ENCODE results near the gene CCDC92B.

Gene CCDC92B

DNA sequence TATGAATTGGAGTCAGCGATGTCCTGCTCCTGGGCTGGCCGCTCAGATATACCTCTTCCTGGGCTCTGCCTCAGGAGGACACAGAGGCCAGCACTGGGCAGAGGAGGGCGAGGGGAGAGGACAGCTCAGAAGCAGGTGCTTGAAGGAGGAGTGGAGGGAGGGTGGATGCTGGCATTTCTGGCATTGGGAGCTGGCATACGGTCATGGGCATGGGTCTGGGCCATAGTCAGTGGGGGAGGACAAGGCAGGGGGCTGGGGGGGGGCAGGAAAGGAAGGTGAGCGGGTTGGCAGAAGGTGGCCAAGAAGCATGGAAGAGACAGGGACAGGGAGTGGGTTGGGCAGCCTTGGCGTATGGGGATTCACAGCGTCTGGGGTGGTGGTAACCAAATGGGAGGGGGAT is 30.1 kb upstream of the CCDC92B start:
- FAIRE-seq (no peak), DNase-seq (ENCODE audit: insufficient read length, low spot score) (no peak)

DNA sequence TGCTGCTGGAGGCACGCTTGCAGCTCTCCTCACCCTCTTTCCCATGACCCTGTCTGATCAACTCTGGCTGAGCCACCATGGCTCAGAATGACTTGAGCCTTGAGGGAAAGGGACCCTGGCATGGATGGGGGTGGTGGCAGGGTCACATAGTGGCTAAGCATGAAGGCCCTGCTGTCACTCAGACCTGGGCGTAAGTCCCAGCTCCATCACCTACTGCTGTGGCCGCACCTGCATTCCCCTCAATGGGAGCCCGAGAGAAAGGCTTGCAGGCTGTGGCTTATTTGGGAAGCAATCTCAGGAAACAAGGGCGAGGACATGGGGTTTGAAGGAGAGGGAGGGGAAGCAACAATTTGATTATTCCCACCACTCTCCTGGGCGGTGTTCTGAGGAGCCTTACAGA is 29.0 kb upstream of the CCDC92B start:
- DNase-seq (ENCODE audit: insufficient read length, low spot score) (no peak), FAIRE-seq (no peak)

GRCh38 chr17:2777242-2777867 is 27.9 kb upstream of the CCDC92B start:
- DNase-seq (ENCODE audit: insufficient read length, low spot score) (no peak), FAIRE-seq (no peak)

GRCh38 chr17:2776589-2777241 is 27.3 kb upstream of the CCDC92B start:
- FAIRE-seq, result no peak
- no peak for DNase-seq (ENCODE audit: insufficient read length, low spot score)

GRCh38 chr17:2775206-2775605 is 25.8 kb upstream of the CCDC92B start:
- DNase-seq (ENCODE audit: insufficient read length, low spot score) (no peak), FAIRE-seq (no peak)

DNA sequence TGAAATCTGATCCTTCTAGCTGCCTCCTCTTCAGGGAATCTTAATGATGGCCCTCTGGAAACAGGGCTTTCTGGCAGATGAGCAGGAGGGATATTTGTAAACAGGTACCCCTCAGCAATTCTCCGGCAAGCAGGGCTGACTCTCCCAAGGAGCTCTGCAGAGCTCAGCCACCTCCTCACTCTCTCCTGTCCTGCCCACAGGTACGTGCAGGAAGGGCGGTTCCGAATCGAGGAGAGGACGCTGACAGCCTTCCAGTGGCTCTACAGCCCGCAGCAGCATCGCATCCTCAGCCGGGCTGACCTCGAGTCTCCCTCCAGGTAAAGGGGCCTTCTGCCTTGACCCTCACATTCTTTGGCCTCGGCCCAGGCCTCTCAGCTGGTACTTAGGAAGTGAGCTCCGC is 20.7 kb upstream of the CCDC92B start:
- DNase-seq (ENCODE audit: insufficient read length, low spot score), result no peak
- FAIRE-seq, result no peak

DNA sequence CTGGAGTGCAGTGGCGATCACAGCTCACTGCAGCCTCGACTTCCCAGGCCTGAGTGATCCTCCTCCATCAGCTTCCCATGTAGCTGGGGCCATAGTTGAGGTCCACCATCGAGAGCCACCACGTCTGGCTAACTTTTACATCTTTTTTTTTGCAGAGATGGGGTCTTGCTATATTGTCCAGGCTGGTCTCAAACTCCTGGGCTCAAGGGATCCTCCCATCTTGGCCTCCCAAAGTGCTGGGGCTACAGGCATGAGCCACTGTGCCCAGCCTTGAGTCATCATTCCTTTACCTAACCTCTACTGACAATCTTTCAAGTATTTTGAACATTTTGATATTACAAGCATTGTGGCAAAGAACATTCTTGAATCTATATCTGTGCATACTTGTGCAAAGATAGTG is 9.4 kb upstream of the CCDC92B start:
- no peak for FAIRE-seq
- no peak for DNase-seq (ENCODE audit: insufficient read length, low spot score)

- no peak for FAIRE-seq
- DNase-seq (ENCODE audit: insufficient read length, low spot score), result no peak
Measured at GRCh38 chr17:2755891-2756724, 6.7 kb upstream of the CCDC92B start.

GRCh38 chr17:2751491-2751890 is 2.0 kb upstream of the CCDC92B start:
- FAIRE-seq (no peak), DNase-seq (ENCODE audit: insufficient read length, low spot score) (no peak)

DNA sequence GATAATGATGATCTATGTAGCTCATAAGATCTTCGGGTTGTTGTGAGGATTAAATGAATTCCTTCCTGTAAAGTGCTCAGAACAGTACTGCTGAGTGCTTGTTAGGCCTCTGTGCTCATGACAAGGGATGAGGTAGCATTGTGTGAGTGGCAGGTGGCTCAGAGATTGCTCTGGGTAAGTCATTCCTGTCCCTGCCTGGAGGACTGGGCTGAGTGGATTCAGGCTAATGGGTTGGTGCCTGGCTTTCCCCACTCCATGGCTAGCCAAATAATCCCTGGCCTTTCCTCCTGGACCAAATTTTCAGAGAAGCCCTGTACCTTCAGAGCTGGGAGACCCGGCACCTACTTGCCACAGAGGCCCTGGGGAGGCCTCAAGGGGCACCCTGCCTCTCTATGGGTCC is 1.3 kb upstream of the CCDC92B start:
- FAIRE-seq (no peak), DNase-seq (ENCODE audit: insufficient read length, low spot score) (no peak)

DNA sequence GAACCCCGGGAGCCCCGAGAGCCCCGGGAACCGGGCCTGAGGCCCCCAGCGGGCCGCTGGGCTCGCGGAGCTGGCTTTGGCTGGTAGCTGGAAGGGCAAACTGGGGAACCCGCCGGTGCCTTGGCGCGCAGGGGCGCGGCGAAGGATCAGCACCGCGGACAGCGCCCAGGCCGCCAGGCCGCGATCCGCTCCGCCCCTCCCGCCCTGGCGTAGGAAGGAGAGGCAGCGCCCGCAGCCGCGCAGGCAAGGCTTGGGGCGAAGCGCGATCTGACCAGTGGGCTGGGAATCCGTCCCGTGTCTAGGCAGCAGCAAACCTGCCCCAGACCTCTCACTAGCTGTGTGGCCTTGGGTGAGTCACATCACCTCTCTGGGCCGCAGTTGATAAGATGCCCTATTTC is 331 bp upstream of the CCDC92B start:
- FAIRE-seq (no peak), DNase-seq (ENCODE audit: insufficient read length, low spot score) (peak; percentile 97)

DNA sequence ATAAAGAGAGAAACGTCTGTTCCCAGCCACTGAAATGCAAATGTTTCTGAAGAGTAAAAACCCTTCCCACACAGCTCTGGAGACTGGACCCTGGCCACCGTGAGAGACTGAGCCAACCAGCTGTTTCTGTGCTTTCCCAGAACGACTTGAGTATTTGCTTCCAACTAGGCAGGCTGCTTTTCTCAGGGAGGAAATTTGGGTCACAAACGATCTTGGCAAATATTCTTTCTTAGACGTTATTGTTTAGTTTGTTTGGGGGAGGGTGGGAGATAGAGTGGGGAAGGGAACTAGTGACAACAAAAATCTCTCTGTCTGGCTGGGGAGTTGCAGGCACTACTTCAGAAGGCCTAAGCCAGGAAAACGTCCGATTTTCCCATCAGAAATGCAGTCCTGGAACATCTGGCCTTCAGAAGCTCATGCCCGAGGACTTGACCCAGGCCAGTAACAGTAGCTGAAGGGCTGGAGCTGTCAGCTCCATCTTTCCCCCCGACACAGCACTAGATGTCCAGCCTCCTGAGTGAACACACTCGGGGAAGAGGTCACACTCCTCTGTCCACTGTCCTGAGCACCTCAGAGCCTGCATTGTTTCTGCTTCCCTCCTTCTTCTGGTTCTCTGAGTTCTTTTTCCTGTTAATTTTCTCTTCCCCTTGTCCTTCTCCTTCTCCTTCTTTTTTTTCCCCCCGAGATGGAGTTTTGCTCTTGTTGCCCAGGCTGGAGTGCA is 4.0 kb downstream of the CCDC92B start:
- DNase-seq (ENCODE audit: insufficient read length, low spot score), result no peak
- FAIRE-seq, result no peak

DNA sequence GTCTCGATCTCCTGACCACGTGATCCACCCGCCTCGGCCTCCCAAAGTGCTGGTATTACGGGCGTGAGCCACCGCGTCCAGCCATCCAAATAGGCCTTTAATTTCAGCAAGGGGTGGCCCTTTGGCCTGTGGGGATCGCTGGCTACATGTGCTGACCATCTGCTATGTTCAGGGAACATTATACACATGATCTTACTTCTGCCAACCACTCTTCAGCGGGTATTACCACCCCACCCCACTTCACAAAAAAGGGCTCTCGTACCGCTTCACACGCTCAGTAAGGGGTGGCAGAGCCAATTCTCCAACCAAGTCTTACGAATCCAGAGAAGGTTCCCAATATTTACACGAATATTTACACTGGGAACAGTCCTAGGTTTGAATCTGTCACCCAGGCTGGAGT is 11.8 kb downstream of the CCDC92B start:
- no peak for FAIRE-seq
- no peak for DNase-seq (ENCODE audit: insufficient read length, low spot score)

GRCh38 chr17:2736956-2737355 is 12.5 kb downstream of the CCDC92B start:
- FAIRE-seq (no peak), DNase-seq (ENCODE audit: insufficient read length, low spot score) (no peak)

DNA sequence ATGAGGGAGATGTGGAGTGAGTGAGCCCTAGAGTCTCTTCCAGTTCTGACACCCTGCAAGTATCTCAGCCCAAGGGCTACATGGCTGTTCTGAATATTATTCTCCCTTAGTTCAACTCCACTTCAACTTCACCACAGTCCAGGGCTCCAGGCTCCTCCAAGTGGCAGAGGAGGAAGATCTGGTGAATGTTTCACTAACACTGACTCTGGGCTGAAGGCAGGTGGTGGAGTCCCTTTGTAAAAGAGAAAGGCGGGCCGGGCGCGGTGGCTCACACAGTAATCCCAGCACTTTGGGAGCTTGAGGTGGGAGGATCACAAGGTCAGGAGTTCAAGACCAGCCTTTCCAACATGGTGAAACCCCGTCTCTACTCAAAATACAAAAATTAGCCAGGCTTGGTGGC is 13.6 kb downstream of the CCDC92B start:
- FAIRE-seq, result no peak
- DNase-seq (ENCODE audit: insufficient read length, low spot score), result no peak

DNA sequence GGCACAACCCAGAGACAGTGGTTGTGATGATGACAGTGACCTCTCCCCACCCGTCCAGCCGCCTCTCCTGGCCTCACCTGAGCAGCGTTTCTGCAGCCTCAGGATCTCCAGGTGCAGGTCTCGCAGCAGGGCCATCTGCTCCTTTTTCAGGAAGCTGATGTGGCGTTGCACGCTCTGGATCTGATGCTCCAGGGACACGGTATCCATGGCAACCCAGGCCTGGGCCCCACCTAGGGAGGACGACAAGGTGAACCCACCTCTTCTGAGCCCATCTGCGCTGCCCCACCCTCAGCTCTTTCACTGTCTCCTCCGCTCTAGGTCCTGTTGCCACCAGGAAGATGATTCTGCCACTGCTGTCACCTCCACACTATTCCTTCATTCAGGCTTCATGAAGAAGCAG is 14.5 kb downstream of the CCDC92B start:
- DNase-seq (ENCODE audit: insufficient read length, low spot score), result no peak
- no peak for FAIRE-seq

DNA sequence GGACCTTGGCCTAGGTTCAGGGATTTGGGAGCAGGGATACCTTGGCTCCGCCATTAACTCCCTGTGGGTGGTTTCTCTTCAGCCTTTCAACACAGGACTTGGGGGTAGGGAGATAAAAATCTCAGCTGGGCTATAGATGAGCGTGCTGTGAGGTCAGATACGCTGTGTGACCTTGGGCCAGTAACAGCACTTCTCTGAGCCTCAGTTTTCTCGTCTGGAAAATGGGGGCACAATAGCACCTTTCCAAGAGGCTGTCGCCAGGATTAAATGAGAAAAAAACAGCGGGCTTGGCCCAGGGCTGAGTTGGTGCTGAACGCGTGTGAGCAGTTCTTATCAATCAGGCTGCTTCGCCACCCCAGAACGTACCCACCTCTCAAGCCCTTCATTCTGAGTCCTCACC is 17.6 kb downstream of the CCDC92B start:
- no peak for DNase-seq (ENCODE audit: insufficient read length, low spot score)
- no peak for FAIRE-seq

- DNase-seq (ENCODE audit: insufficient read length, low spot score) (no peak), FAIRE-seq (no peak)
Measured at GRCh38 chr17:2730764-2731353, 18.6 kb downstream of the CCDC92B start.

DNA sequence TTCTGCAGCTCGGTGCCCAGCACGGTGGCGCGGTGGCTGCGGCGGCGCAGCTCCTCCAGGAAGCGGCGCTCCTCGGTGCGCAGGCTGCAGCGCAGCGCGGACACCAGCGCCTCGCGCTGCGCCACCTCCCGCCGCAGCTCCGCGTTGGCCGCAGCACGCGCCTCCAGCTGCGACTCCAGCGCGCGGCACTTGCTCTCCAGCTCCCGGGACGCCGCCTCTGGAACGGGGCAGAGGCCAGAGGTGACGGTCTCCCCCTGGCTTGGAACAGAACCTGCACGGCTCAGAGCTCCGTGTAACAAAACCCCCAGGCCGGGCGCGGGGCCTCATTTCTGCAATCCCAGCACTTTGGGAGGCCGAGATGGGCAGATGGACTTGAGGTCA is 24.7 kb downstream of the CCDC92B start:
- DNase-seq (ENCODE audit: insufficient read length, low spot score) (no peak), FAIRE-seq (no peak)

DNA sequence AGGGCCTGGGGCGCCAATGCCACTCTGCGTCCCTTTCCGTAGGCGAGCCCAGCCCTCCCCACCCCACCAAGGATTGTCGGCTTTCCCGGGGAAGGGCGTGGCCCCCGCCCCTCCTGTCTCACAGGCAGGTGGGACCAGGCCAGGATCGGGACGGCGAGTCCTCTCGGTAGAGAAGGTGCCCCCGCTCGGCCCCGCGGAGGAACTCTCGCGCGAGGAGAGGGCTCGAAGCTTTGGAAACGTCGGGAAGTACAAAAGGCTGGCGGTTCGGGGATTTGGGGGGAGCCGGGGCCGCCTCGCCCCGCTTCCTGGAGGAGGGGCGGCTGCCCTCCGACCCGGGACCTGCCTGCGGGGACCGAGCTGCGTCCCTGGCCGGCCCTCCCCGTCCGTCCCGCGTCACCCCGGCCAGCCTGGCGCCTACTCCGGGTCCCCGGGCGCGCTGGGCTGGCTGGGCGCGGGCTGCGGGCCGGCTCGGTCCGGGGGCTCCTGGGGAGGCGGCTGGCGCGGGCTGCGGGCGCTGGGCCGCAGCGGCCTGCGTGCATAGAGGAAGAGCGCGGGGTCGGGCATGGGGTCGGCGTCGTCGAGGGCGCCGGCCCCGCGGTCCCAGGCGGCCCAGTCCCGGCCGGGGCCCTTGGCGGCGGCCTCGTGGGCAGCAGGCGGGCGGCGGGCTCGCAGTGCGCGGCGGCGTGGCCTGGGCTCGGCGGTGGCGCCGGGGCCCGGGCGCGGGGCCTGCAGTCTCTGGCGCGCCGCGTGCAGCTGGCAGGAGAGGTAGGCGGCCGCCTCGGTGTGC is 25.3 kb downstream of the CCDC92B start:
- no peak for FAIRE-seq
- DNase-seq (ENCODE audit: insufficient read length, low spot score), result no peak

All from GM19239 (cell line).